K562 (cell line): ENCODE data around the gene HRNR. TPM values are rescaled to one million over a fixed set of nuclear protein-coding genes. Genes with fewer than 3 reads are reported as not detected.

Source experiments
- ATAC-seq: fragments of 200-7000 bp; cut with Tn5 transposase; 3 replicates; pipeline ENCODE4 v1.9.1; 2020; ENCODE audit warnings: moderate library complexity
- BruUV-seq: library from RNA; stranded (reverse); fragments of 400-500 nt; replicated peaks from 2 replicates; lab custom pipeline; 2021; lab: Mats Ljungman, UMichigan
- CTCF ChIA-PET: fragments of 300-600 bp; formaldehyde crosslinking; extraction: SDS; loops from one replicate; lab custom pipeline; 2021; ENCODE audit warnings: low intra/inter-chr PET ratio; lab: Yijun Ruan, JAX
- POLR2A ChIA-PET: fragments of 300-600, 350-650 bp; sonication (Branson Sonifier 250); formaldehyde crosslinking; extraction: SDS; loops from one replicate; lab custom pipeline; 2021; ENCODE audit warnings: antibody characterized with exemption, inconsistent platforms; lab: Yijun Ruan, JAX
- DNase-seq, 4 experiments: peaks; one replicate each; pipeline versions ENCODE4 v3.0.0 to v3.0.0-alpha.2; 2011 to 2018; ENCODE audit warnings: low spot score in 3 of 4, mixed read lengths in 3 of 4; ENCODE audit errors: extremely low read depth in 1 of 4
- FAIRE-seq: peaks from 2 replicates; lab custom pipeline; 2011; peaks lifted over from hg19 to GRCh38; lab: Jason Lieb, UNC
- H2AFZ ChIP-seq: 2 replicates; pipeline ENCODE4 v1.6.0; 2011; ENCODE audit warnings: low read depth, low read length, control low read depth, inconsistent platforms
- H3K27ac ChIP-seq: fragments of 200-600 bp; 3 replicates; pipeline ENCODE4 v1.8.0; 2011; ENCODE audit warnings: low read depth, mild to moderate bottlenecking, control low read depth, inconsistent platforms, low read length, moderate library complexity, mixed read lengths; ENCODE audit errors: extremely low read depth
- H3K27me3 ChIP-seq, 2 experiments: fragments of 300-600 bp in 1 of 2; 2 replicates in 1 of 2; 3 replicates in 1 of 2; pipeline versions ENCODE4 v1.6.0 to v1.8.0; 2011; ENCODE audit warnings: inconsistent platforms in 2 of 2, low read length in 2 of 2, mild to moderate bottlenecking in 1 of 2, mixed read lengths in 1 of 2, moderate library complexity in 1 of 2; ENCODE audit not compliant: control insufficient read depth in 2 of 2, insufficient read depth in 2 of 2
- H3K36me3 ChIP-seq: fragments of 300-600 bp; 3 replicates; pipeline ENCODE4 v1.8.0; 2011; ENCODE audit warnings: mild to moderate bottlenecking, low read length, inconsistent platforms; ENCODE audit not compliant: control insufficient read depth, insufficient read depth
- H3K4me1 ChIP-seq, 2 experiments: fragments of 200-600 bp in 1 of 2; replicated peaks in 1 of 2; 2 replicates in 1 of 2; 3 replicates in 1 of 2; pipeline versions ENCODE4 v1.5.1 to v1.8.0; 2011; ENCODE audit warnings: inconsistent platforms in 2 of 2, low read length in 2 of 2, mild to moderate bottlenecking in 1 of 2, mixed read lengths in 1 of 2, moderate library complexity in 1 of 2; ENCODE audit not compliant: control insufficient read depth in 2 of 2, insufficient read depth in 2 of 2
- H3K4me2 ChIP-seq: 2 replicates; pipeline ENCODE4 v1.6.1; 2011; ENCODE audit warnings: low read length, control low read depth, inconsistent platforms, mixed read lengths; ENCODE audit not compliant: insufficient read depth
- H3K4me3 ChIP-seq: fragments of 200-600 bp; sonication (generic), shearing (Covaris generic); 2 replicates; pipeline ENCODE4 v1.5.1; 2016; ENCODE audit warnings: control low read depth, inconsistent platforms
- H3K79me2 ChIP-seq: fragments of 200-600 bp; 3 replicates; pipeline ENCODE4 v1.8.0; 2011; ENCODE audit warnings: low read length, inconsistent platforms; ENCODE audit not compliant: control insufficient read depth, insufficient read depth
- H3K9ac ChIP-seq, 2 experiments: 2 replicates each; pipeline versions ENCODE4 v1.6.0 to v1.6.1; 2011; ENCODE audit warnings: low read depth in 2 of 2, low read length in 2 of 2, control low read depth in 1 of 2, inconsistent platforms in 1 of 2, mild to moderate bottlenecking in 1 of 2, mixed read lengths in 1 of 2; ENCODE audit not compliant: insufficient read depth in 1 of 2
- H3K9me1 ChIP-seq: one replicate; pipeline ENCODE4 v1.6.0; 2011; ENCODE audit warnings: inconsistent platforms, mild to moderate bottlenecking, low read length, moderate library complexity; ENCODE audit not compliant: control insufficient read depth, insufficient read depth
- H3K9me3 ChIP-seq: replicated peaks from 2 replicates; pipeline ENCODE4 v1.5.1; 2011; ENCODE audit warnings: low read depth, low read length, inconsistent platforms; ENCODE audit not compliant: control insufficient read depth, insufficient read depth
- H4K20me1 ChIP-seq: replicated peaks from 2 replicates; pipeline ENCODE4 v1.6.1; 2011; ENCODE audit warnings: low read length, inconsistent platforms, mixed read lengths; ENCODE audit not compliant: control insufficient read depth, insufficient read depth
- CTBP1 ChIP-seq: fragments of 450-650 bp; IDR thresholded peaks from 2 replicates; pipeline ENCODE4 v1.6.1; 2016; ENCODE audit warnings: borderline replicate concordance
- GATAD2B ChIP-seq: fragments of 450-650 bp; IDR thresholded peaks from 2 replicates; pipeline ENCODE4 v1.6.1; 2017; ENCODE audit warnings: mild to moderate bottlenecking, borderline replicate concordance
- ID3 ChIP-seq, 2 experiments: fragments of 250-450 bp in 1 of 2; fragments of 450-650 bp in 1 of 2; sonication (Bioruptor Pico) in 1 of 2; IDR thresholded peaks; 2 replicates each; pipeline versions ENCODE4 v1.6.1 to v1.8.0; 2016 to 2021; ENCODE audit warnings: mild to moderate bottlenecking in 2 of 2, moderate library complexity in 2 of 2, missing compliant biosample characterization in 1 of 2, missing genetic modification characterization in 1 of 2
- NFIC ChIP-seq: fragments of 450-650 bp; IDR thresholded peaks from 2 replicates; pipeline ENCODE4 v1.6.1; 2017; ENCODE audit warnings: mild to moderate bottlenecking, inconsistent platforms
- SMAD1 ChIP-seq: fragments of 150-350 bp; IDR thresholded peaks from 2 replicates; pipeline ENCODE4 v1.6.1; 2014; ENCODE audit warnings: low read length, low read depth; ENCODE audit not compliant: partially characterized antibody
- U2AF1 ChIP-seq: fragments of 200-400 bp; formaldehyde crosslinking; optimal IDR thresholded peaks from 2 replicates; pipeline ENCODE3; 2017; ENCODE audit warnings: mild to moderate bottlenecking, low read depth, low read length, moderate library complexity
- YBX1 ChIP-seq: fragments of 450-650 bp; IDR thresholded peaks from 2 replicates; pipeline ENCODE4 v1.7.1; 2016; ENCODE audit warnings: mild to moderate bottlenecking
- ZBTB17 ChIP-seq: fragments of 450-650 bp; formaldehyde crosslinking; IDR thresholded peaks from 2 replicates; pipeline ENCODE4 v1.4.0; 2020; ENCODE audit warnings: mild to moderate bottlenecking
- ZNF133 ChIP-seq: fragments of 250-450 bp; sonication (Bioruptor Pico); IDR thresholded peaks from 2 replicates; pipeline ENCODE4 v1.4.0; 2020; ENCODE audit warnings: mild to moderate bottlenecking
- ZNF274 ChIP-seq: IDR thresholded peaks from 2 replicates; pipeline ENCODE4 v1.6.1; 2011; ENCODE audit warnings: low read depth, mild to moderate bottlenecking, low read length, moderate library complexity, borderline replicate concordance
- ZNF518B ChIP-seq: fragments of 250-450 bp; sonication (Bioruptor Pico); IDR thresholded peaks from 2 replicates; pipeline ENCODE4 v1.5.0; 2021; ENCODE audit warnings: mild to moderate bottlenecking, moderate library complexity
- ZNF75A ChIP-seq: fragments of 450-650 bp; formaldehyde crosslinking; IDR thresholded peaks from 2 replicates; pipeline ENCODE4 v1.4.0; 2020; ENCODE audit warnings: mild to moderate bottlenecking
- WGBS: fragments of 100-300 bp; shearing (Covaris generic); methylation state at CpG from one replicate; pipeline ENCODE4 v1.1.6; 2016; ENCODE audit warnings: low coverage, mixed read lengths; ENCODE audit not compliant: insufficient coverage; ENCODE audit errors: missing lambda C conversion rate; 5-methylcytosine and 5-hydroxymethylcytosine counted together
- in situ Hi-C: fragments of 300-500 bp; cut with MboI; formaldehyde crosslinking; loops from 4 replicates; pipeline ENCODE4 v1.15.0; 2018; ENCODE audit warnings: inconsistent platforms, mixed read lengths
- intact Hi-C: fragments of 100-400 bp; cut with micrococcal nuclease; formaldehyde crosslinking; loops from 2 replicates; pipeline ENCODE4 v1.14.2; 2022
- polyA plus RNA-seq, 8 experiments: library from polyadenylated mRNA; depleted of rRNA in 4 of 8; stranded (reverse) in 5 of 8; unstranded in 3 of 8; fragments of >200 nt; fragmentation: Nextera tagmentation in 2 of 8; fragmentation: Illumina TruSeq in 1 of 8; extraction: Ambion mirVana in 2 of 8; extraction: Trizol in 1 of 8; gene quantifications; 2 replicates each; pipeline versions ENCODE4 v1.2.1 to v1.2.3, GENCODE V29; 2011 to 2014; ENCODE audit warnings: inconsistent platforms in 1 of 8, missing spikeins in 1 of 8
- total RNA-seq, 7 experiments: library from RNA; depleted of rRNA in 6 of 7; stranded (reverse); fragments of >200 nt in 6 of 7; fragmentation: Illumina TruSeq in 2 of 7; extraction: Trizol in 2 of 7; gene quantifications; 2 replicates each; pipeline versions ENCODE4 v1.2.1 to v1.2.3, GENCODE V29; 2011 to 2021; ENCODE audit warnings: low replicate concordance in 1 of 7

HRNR gene
- total and polyA plus RNA-seq, 9 of the 15 experiments (the other 6 are each of a cell fraction or from before 2014, with no cell fraction given) = not detected

- in situ Hi-C loops = loop anchor here (5.0 kb wide), 1 partner anchor 252 kb away; no protein-coding TSS in a partner anchor
- Histone ChIP-seq H3K4me2 (no peak overlapping the region), H3K9me3 (no peaks in the 10 kb centered on the region), H3K36me3 (no peaks in the 10 kb centered on the region), H3K9ac (no peak overlapping the region), H3K27me3 (no peaks in the 10 kb centered on the region), H3K27ac (no peak overlapping the region), H4K20me1 (no peaks in the 10 kb centered on the region), H3K9me1 (no peaks in the 10 kb centered on the region), H3K4me3 (no peak overlapping the region), H3K4me1 (peaks cover 0 to 8% of the 10 kb centered on the region in 2 experiments; a peak in 1 of 5 replicates), H3K79me2 (no peaks in the 10 kb centered on the region), H2AFZ (no peak overlapping the region)
- BruUV-seq = no TSS peak
- ATAC-seq (no peak), DNase-seq (no peak), FAIRE-seq (no peak)
- CTCF ChIA-PET = interaction anchor here (1.1 to 3.1 kb wide), 4 partner anchors 250 to 272 kb away, joined by 4 to 17 read pairs (median 5); no protein-coding TSS in a partner anchor
- TF ChIP-seq SMAD1 = no peak
- no peak for TF ChIP-seq ZNF75A
- no peak for TF ChIP-seq ID3 (CRISPR knock-in tag; IDR thresholded peaks at IDR 0.05)
- no peak for TF ChIP-seq ID3 (tag; IDR thresholded peaks at IDR 0.05)
- TF ChIP-seq ZNF518B (CRISPR knock-in tag) = no peak
- no peak for TF ChIP-seq GATAD2B
- no peak for TF ChIP-seq ZBTB17
- no peak for TF ChIP-seq U2AF1
- no peak for TF ChIP-seq NFIC
- TF ChIP-seq YBX1 = no peak
- TF ChIP-seq ZNF133 (CRISPR knock-in tag) = no peak
- no peak for TF ChIP-seq ZNF274
- TF ChIP-seq CTBP1 = no peak
- POLR2A ChIA-PET = no interaction called here
- WGBS = 0% methylated on average over 2 of the region's 2 CpGs
- intact Hi-C loops = no loop called here
These were observed 33.4 kb downstream of the HRNR start for GRCh38 chr1:152190589-152190988.
